ENCODE measurements around the gene DTD1. TPM values are rescaled to one million over a fixed set of nuclear protein-coding genes. Genes with fewer than 3 reads are reported as not detected.

The DTD1 gene
- total and polyA plus RNA-seq, 9 donors = 11.9 to 22.9 (median 17.6) TPM

- Histone ChIP-seq H3K27me3 (ENCODE audit: control insufficient read depth, insufficient read depth, low read length) (no peaks in the 10 kb centered on the region), H3K4me3 (ENCODE audit: low read length) (no peak overlapping the region), H3K4me1 (ENCODE audit: control insufficient read depth, insufficient read depth, low read length) (no peaks in the 10 kb centered on the region), H3K36me3 (ENCODE audit: control insufficient read depth, insufficient read depth, low read length) (no peaks in the 10 kb centered on the region), H3K27ac (ENCODE audit: low read length) (no peak overlapping the region), H3K9me3 (replicated peaks; ENCODE audit: control insufficient read depth, low read depth, low read length) (no peaks in the 10 kb centered on the region)
- DNase-seq = no peak
- no CpG with 5 or more reads among the region's 2 CpGs for WGBS (ENCODE audit: insufficient coverage)
These were observed 45.6 kb downstream of the DTD1 start for GRCh38 chr20:18633411-18633810.

- WGBS (ENCODE audit: insufficient coverage) = 76% methylated on average over 5 of the region's 5 CpGs
- Histone ChIP-seq H3K4me3 (ENCODE audit: low read length) (no peak overlapping the region), H3K27me3 (ENCODE audit: control insufficient read depth, insufficient read depth, low read length) (no peaks in the 10 kb centered on the region), H3K27ac (ENCODE audit: low read length) (no peak overlapping the region), H3K4me1 (ENCODE audit: control insufficient read depth, insufficient read depth, low read length) (peaks cover 7% of the 10 kb centered on the region), H3K36me3 (ENCODE audit: control insufficient read depth, insufficient read depth, low read length) (no peaks in the 10 kb centered on the region), H3K9me3 (replicated peaks; ENCODE audit: control insufficient read depth, low read depth, low read length) (no peaks in the 10 kb centered on the region)
- no peak for DNase-seq
These were observed 46.6 kb downstream of the DTD1 start for GRCh38 chr20:18634501-18634900.

- peaks cover 7% of the 10 kb centered on the region for H3K4me1 ChIP-seq (ENCODE audit: control insufficient read depth, insufficient read depth, low read length)
- no CpG with 5 or more reads among the region's 1 CpG for WGBS (ENCODE audit: insufficient coverage)
- H3K4me3 ChIP-seq (ENCODE audit: low read length) = no peak overlapping the region
- no peak for DNase-seq
- H3K27ac ChIP-seq (ENCODE audit: low read length) = no peak overlapping the region
- no peaks in the 10 kb centered on the region for H3K9me3 ChIP-seq (replicated peaks; ENCODE audit: control insufficient read depth, low read depth, low read length)
- no peaks in the 10 kb centered on the region for H3K36me3 ChIP-seq (ENCODE audit: control insufficient read depth, insufficient read depth, low read length)
- H3K27me3 ChIP-seq (ENCODE audit: control insufficient read depth, insufficient read depth, low read length) = no peaks in the 10 kb centered on the region
These were observed 47.5 kb downstream of the DTD1 start for GRCh38 chr20:18635380-18635779.

- H3K9me3 ChIP-seq (replicated peaks; ENCODE audit: control insufficient read depth, low read depth, low read length) = no peaks in the 10 kb centered on the region
- DNase-seq = no peak
- peaks cover 7% of the 10 kb centered on the region for H3K4me1 ChIP-seq (ENCODE audit: control insufficient read depth, insufficient read depth, low read length)
- no peaks in the 10 kb centered on the region for H3K27me3 ChIP-seq (ENCODE audit: control insufficient read depth, insufficient read depth, low read length)
- H3K4me3 ChIP-seq (ENCODE audit: low read length) = no peak overlapping the region
- WGBS (ENCODE audit: insufficient coverage) = 61% methylated on average over 3 of the region's 5 CpGs
- no peaks in the 10 kb centered on the region for H3K36me3 ChIP-seq (ENCODE audit: control insufficient read depth, insufficient read depth, low read length)
- H3K27ac ChIP-seq (ENCODE audit: low read length) = no peak overlapping the region
These were observed 49.4 kb downstream of the DTD1 start for GRCh38 chr20:18637224-18637623.

GRCh38 chr20:18638768-18639167 lies 50.9 kb downstream of the DTD1 start:
- WGBS (ENCODE audit: insufficient coverage) = no CpG with 5 or more reads among the region's 2 CpGs
- H3K27ac ChIP-seq (ENCODE audit: low read length) = peak overlapping the region; percentile 65

GRCh38 chr20:18639501-18639979 lies 51.7 kb downstream of the DTD1 start:
- WGBS (ENCODE audit: insufficient coverage) = 80% methylated on average over 1 of the region's 9 CpGs
- Histone ChIP-seq H3K4me3 (ENCODE audit: low read length) (no peak overlapping the region), H3K9me3 (replicated peaks; ENCODE audit: control insufficient read depth, low read depth, low read length) (no peaks in the 10 kb centered on the region), H3K36me3 (ENCODE audit: control insufficient read depth, insufficient read depth, low read length) (no peaks in the 10 kb centered on the region), H3K27me3 (ENCODE audit: control insufficient read depth, insufficient read depth, low read length) (no peaks in the 10 kb centered on the region), H3K4me1 (ENCODE audit: control insufficient read depth, insufficient read depth, low read length) (peaks cover 7% of the 10 kb centered on the region), H3K27ac (ENCODE audit: low read length) (peak overlapping the region; percentile 65)
- peak; percentile 84 for DNase-seq

More at GRCh38 chr20:18638768-18639167, 50.9 kb downstream of the DTD1 start:
- no peaks in the 10 kb centered on the region for H3K27me3 ChIP-seq (ENCODE audit: control insufficient read depth, insufficient read depth, low read length)
- no peak overlapping the region for H3K4me3 ChIP-seq (ENCODE audit: low read length)
- DNase-seq = no peak
- H3K36me3 ChIP-seq (ENCODE audit: control insufficient read depth, insufficient read depth, low read length) = no peaks in the 10 kb centered on the region
- peaks cover 7% of the 10 kb centered on the region for H3K4me1 ChIP-seq (ENCODE audit: control insufficient read depth, insufficient read depth, low read length)
- no peaks in the 10 kb centered on the region for H3K9me3 ChIP-seq (replicated peaks; ENCODE audit: control insufficient read depth, low read depth, low read length)

- H3K27ac ChIP-seq (ENCODE audit: low read length) = no peak overlapping the region
- WGBS (ENCODE audit: insufficient coverage) = no CpG with 5 or more reads among the region's 3 CpGs
- no peak overlapping the region for H3K4me3 ChIP-seq (ENCODE audit: low read length)
- no peaks in the 10 kb centered on the region for H3K9me3 ChIP-seq (replicated peaks; ENCODE audit: control insufficient read depth, low read depth, low read length)
- H3K27me3 ChIP-seq (ENCODE audit: control insufficient read depth, insufficient read depth, low read length) = no peaks in the 10 kb centered on the region
- no peaks in the 10 kb centered on the region for H3K36me3 ChIP-seq (ENCODE audit: control insufficient read depth, insufficient read depth, low read length)
- peaks cover 9% of the 10 kb centered on the region for H3K4me1 ChIP-seq (ENCODE audit: control insufficient read depth, insufficient read depth, low read length)
- DNase-seq = no peak
These were observed 57.4 kb downstream of the DTD1 start for GRCh38 chr20:18645196-18645745.

- Histone ChIP-seq H3K36me3 (ENCODE audit: control insufficient read depth, insufficient read depth, low read length) (no peaks in the 10 kb centered on the region), H3K9me3 (replicated peaks; ENCODE audit: control insufficient read depth, low read depth, low read length) (no peaks in the 10 kb centered on the region), H3K27me3 (ENCODE audit: control insufficient read depth, insufficient read depth, low read length) (no peaks in the 10 kb centered on the region), H3K27ac (ENCODE audit: low read length) (no peak overlapping the region), H3K4me3 (ENCODE audit: low read length) (no peak overlapping the region), H3K4me1 (ENCODE audit: control insufficient read depth, insufficient read depth, low read length) (peaks cover 9% of the 10 kb centered on the region)
- no peak for DNase-seq
- WGBS (ENCODE audit: insufficient coverage) = 79% methylated on average over 2 of the region's 6 CpGs
These were observed 58.0 kb downstream of the DTD1 start for GRCh38 chr20:18645851-18646250.

- Histone ChIP-seq H3K9me3 (replicated peaks; ENCODE audit: control insufficient read depth, low read depth, low read length) (no peaks in the 10 kb centered on the region), H3K27ac (ENCODE audit: low read length) (no peak overlapping the region), H3K27me3 (ENCODE audit: control insufficient read depth, insufficient read depth, low read length) (no peaks in the 10 kb centered on the region), H3K4me1 (ENCODE audit: control insufficient read depth, insufficient read depth, low read length) (peaks cover 17% of the 10 kb centered on the region), H3K36me3 (ENCODE audit: control insufficient read depth, insufficient read depth, low read length) (no peaks in the 10 kb centered on the region), H3K4me3 (ENCODE audit: low read length) (no peak overlapping the region)
- DNase-seq = no peak
- WGBS (ENCODE audit: insufficient coverage) = no CpG with 5 or more reads among the region's 2 CpGs
These were observed 59.9 kb downstream of the DTD1 start for GRCh38 chr20:18647777-18648176.

GRCh38 chr20:18650224-18650623 lies 62.4 kb downstream of the DTD1 start:
- H3K27me3 ChIP-seq (ENCODE audit: control insufficient read depth, insufficient read depth, low read length) = no peaks in the 10 kb centered on the region
- no peak overlapping the region for H3K4me3 ChIP-seq (ENCODE audit: low read length)
- peaks cover 13% of the 10 kb centered on the region for H3K4me1 ChIP-seq (ENCODE audit: control insufficient read depth, insufficient read depth, low read length)
- H3K36me3 ChIP-seq (ENCODE audit: control insufficient read depth, insufficient read depth, low read length) = no peaks in the 10 kb centered on the region
- WGBS (ENCODE audit: insufficient coverage) = 70% methylated on average over 4 of the region's 5 CpGs
- no peaks in the 10 kb centered on the region for H3K9me3 ChIP-seq (replicated peaks; ENCODE audit: control insufficient read depth, low read depth, low read length)
- H3K27ac ChIP-seq (ENCODE audit: low read length) = no peak overlapping the region
- no peak for DNase-seq

All from muscle of leg (tissue), 11 donors.